NCI-H82 treated with DMSO at 0.1 percent for 48 hours (cell line): ENCODE measurements around the gene GDI1.
A peak's percentile ranks its signal among the peaks of the same experiment; 100 is the strongest.

ENCODE experiments used
- DNase-seq: peaks from one replicate; lab custom pipeline; 2025; ENCODE audit not compliant: unreplicated experiment; lab: John Stamatoyannopoulos, UW

The GDI1 gene

GRCh38 chrX:154408659-154409221 lies 28.2 kb upstream of the GDI1 start:
- DNase-seq: no peak

GRCh38 chrX:154409222-154409871 lies 27.6 kb upstream of the GDI1 start, which contains the start of gene DNASE1L1:
DNASE1L1 (minus strand) TSS chrX:154409254; CDS start chrX:154405568, 3,686 bp downstream.
- no peak for DNase-seq

- peak; percentile 41 for DNase-seq
Observed at GRCh38 chrX:154411981-154412340, 25.0 kb upstream of the GDI1 start.

- no peak for DNase-seq
Observed at GRCh38 chrX:154412468-154412867, 24.5 kb upstream of the GDI1 start.

GRCh38 chrX:154413142-154413541 lies 23.8 kb upstream of the GDI1 start:
- no peak for DNase-seq

GRCh38 chrX:154417157-154417556 lies 19.8 kb upstream of the GDI1 start:
- DNase-seq: no peak

- DNase-seq: no peak
Observed at GRCh38 chrX:154419189-154419588, 17.8 kb upstream of the GDI1 start.

- DNase-seq: no peak
Observed at GRCh38 chrX:154419688-154420401, 17.1 kb upstream of the GDI1 start.

GRCh38 chrX:154420402-154420756 lies 16.6 kb upstream of the GDI1 start:
- no peak for DNase-seq

GRCh38 chrX:154426916-154427770 lies 9.8 kb upstream of the GDI1 start:
- no peak for DNase-seq

GRCh38 chrX:154428176-154429171 lies 8.5 kb upstream of the GDI1 start, which contains the start of gene ATP6AP1:
ATP6AP1 (plus strand) TSS chrX:154428677; CDS start chrX:154428693, 16 bp downstream.
- peak; percentile 82 for DNase-seq

- DNase-seq: no peak
Observed at GRCh38 chrX:154429711-154430110, 7.2 kb upstream of the GDI1 start.

GRCh38 chrX:154430479-154430878 lies 6.5 kb upstream of the GDI1 start:
- no peak for DNase-seq

GRCh38 chrX:154430916-154431315 lies 6.0 kb upstream of the GDI1 start:
- DNase-seq: no peak

GRCh38 chrX:154431341-154431740 lies 5.6 kb upstream of the GDI1 start:
- no peak for DNase-seq

GRCh38 chrX:154432210-154432609 lies 4.7 kb upstream of the GDI1 start:
- DNase-seq: no peak

- DNase-seq: no peak
Observed at GRCh38 chrX:154433605-154434004, 3.3 kb upstream of the GDI1 start.

- DNase-seq: no peak
Observed at GRCh38 chrX:154434394-154435168, 2.4 kb upstream of the GDI1 start.

GRCh38 chrX:154435171-154435733 lies 1.7 kb upstream of the GDI1 start:
- DNase-seq: no peak
